Measurements from ENCODE around the gene CROT. TPM values are rescaled to one million over a fixed set of nuclear protein-coding genes. Genes with fewer than 3 reads are reported as not detected.
"Not testable (repeated sequence)": the region's sequence is repeated elsewhere in the genome, so short reads cannot be mapped to it uniquely, and the experiment has no call there.

The CROT gene
- total RNA-seq, 4 donors from 2014 or later = 31.4 to 74.9 (median 50.6) TPM

DNA sequence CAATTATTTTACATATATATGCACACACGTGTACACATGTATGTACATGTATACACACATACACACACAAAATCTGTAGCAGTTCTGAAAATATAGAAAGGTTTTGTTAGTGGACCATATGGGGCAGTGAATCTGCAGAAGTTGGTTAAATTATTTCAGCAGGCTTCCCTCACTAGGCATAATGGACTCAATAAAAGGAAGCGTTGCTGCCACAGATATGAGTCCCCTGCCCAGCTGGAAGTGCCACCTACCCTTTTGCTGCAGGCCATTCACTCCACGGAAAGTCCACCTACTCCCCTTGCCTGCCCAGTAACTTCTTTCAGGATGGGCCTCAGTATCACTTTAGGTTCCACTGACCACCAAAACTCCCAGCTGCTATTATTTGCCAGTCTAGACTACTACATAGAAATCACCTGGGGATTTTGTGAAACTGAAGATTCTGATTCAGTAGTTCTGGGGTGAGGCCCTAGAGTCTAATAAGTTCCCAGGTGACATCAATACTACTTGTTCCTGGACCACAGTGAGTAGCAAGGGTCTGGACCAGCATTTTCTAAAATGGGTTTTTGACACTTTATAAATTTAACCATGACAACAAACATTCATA is 29.3 kb upstream of the CROT start:
- TF ChIP-seq, protein P1, sequence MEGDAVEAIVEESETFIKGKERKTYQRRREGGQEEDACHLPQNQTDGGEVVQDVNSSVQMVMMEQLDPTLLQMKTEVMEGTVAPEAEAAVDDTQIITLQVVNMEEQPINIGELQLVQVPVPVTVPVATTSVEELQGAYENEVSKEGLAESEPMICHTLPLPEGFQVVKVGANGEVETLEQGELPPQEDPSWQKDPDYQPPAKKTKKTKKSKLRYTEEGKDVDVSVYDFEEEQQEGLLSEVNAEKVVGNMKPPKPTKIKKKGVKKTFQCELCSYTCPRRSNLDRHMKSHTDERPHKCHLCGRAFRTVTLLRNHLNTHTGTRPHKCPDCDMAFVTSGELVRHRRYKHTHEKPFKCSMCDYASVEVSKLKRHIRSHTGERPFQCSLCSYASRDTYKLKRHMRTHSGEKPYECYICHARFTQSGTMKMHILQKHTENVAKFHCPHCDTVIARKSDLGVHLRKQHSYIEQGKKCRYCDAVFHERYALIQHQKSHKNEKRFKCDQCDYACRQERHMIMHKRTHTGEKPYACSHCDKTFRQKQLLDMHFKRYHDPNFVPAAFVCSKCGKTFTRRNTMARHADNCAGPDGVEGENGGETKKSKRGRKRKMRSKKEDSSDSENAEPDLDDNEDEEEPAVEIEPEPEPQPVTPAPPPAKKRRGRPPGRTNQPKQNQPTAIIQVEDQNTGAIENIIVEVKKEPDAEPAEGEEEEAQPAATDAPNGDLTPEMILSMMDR (IDR thresholded peaks at IDR 0.05) = no peak
- TF ChIP-seq POLR2A (IDR thresholded peaks at IDR 0.05) = no peak
- DNase-seq = no peak
- no peaks in the 10 kb centered on the region for H3K36me3 ChIP-seq
- no peak overlapping the region for H3K27ac ChIP-seq
- H3K4me3 ChIP-seq = no peak overlapping the region
- H3K27me3 ChIP-seq = no peaks in the 10 kb centered on the region
- no peaks in the 10 kb centered on the region for H3K4me1 ChIP-seq
- no peaks in the 10 kb centered on the region for H3K9me3 ChIP-seq

DNA sequence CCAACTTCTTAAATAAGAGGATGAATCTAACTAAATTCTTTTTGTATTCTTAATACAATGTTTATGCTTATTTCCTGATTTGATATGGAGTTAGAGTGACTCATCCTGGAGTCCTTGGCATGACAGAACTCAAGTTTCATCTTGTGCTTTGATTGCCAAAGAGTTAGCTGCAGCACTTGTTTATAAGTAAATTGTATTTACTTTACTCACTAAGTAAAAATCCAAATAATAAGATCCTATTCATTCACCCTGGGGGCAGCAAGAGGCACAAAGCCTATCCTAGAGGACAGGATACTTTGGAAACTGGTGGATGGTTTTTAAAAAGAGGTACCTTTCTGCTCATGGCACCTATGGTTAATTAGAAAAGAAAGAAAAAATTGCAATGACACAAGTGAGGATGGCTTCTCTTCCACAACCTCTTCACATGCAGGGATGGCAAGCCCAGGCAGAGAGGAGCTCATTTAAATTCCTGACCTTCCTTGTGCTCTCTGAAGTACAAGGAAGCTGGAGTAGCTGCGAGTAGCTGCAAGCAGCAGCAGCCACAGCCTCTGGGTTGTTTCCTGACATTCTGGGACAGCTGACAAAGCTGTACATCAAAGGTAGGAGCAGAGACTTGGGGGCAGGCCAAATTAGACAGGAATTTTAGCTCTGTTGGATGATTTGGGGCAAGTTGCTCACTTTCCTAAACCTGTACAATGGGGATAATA is 28.5 kb upstream of the CROT start:
- DNase-seq = no peak

DNA sequence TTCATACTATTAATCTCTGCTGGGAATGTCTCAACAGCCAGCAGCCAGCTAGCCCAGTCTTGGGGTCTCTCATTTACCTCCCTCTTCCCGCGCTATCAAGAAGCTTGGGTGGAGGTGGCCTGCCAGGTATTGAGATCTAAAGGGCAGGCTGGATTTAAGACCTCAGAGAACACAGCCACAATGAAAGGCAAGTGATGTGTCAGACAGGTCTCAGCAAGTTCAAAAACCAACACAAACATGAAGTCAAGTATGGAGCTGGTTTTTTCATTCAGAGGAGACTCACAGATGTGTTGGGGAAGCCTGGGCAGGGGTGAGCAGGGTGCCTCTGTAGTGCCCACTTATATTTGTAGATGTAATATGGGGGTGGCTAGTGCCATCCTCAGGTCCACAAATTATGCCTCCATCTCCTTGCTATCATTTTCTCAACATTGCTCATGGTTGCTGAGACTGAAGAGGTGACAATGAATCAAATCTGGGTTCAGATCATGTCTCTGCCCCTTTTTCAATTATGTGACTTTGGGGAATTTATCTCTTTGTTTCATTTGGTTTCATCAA is 27.7 kb upstream of the CROT start:
- Histone ChIP-seq H3K36me3 (peaks cover 0 to under 1% (median 0%) of the 10 kb centered on the region in 3 donors), H3K27me3 (no peaks in the 10 kb centered on the region), H3K4me3 (no peak overlapping the region), H3K9me3 (no peaks in the 10 kb centered on the region), H3K27ac (no peak overlapping the region), H3K4me1 (no peaks in the 10 kb centered on the region)
- no peak for DNase-seq
- TF ChIP-seq POLR2A (IDR thresholded peaks at IDR 0.05) = no peak
- TF ChIP-seq, protein P1 (IDR thresholded peaks at IDR 0.05) = no peak

More for the DNA sequence above, 28.5 kb upstream of the CROT start:
- TF ChIP-seq, protein P1 (IDR thresholded peaks at IDR 0.05) = no peak
- no peak for TF ChIP-seq POLR2A (IDR thresholded peaks at IDR 0.05)
- Histone ChIP-seq H3K4me3 (no peak overlapping the region), H3K9me3 (no peaks in the 10 kb centered on the region), H3K36me3 (no peaks in the 10 kb centered on the region), H3K27me3 (no peaks in the 10 kb centered on the region), H3K4me1 (no peaks in the 10 kb centered on the region), H3K27ac (no peak overlapping the region)

DNA sequence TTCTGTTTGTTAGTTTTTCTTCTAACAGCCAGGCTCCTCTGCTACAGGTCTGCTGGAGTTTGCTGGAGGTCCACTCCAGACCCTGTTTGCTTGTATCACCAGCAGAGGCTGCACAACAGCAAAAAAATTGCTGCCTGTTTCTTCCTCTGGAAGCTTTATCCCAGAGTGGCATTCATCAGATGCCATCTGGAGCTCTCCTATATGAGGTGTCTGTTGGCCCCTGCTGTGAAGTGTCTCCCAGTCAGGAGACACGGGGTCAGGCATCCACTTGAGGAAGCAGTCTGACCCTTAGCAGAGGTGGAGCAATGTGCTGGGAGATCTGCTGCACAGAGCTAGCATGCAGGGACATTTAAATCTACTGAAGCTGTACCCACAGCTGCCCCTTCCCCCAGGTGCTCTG is 26.7 kb upstream of the CROT start:
- Histone ChIP-seq H3K4me1 (no peaks in the 10 kb centered on the region), H3K9me3 (no peaks in the 10 kb centered on the region), H3K4me3 (peak overlapping the region in 1 of 4 donors; percentile 44), H3K27ac (no peak overlapping the region), H3K36me3 (peaks cover 0 to 9% (median 0%) of the 10 kb centered on the region in 3 donors), H3K27me3 (no peaks in the 10 kb centered on the region)
- DNase-seq = no peak
- TF ChIP-seq, protein P1 (IDR thresholded peaks at IDR 0.05) = peak in 2 of 6 experiments; percentile 3 to 9
- TF ChIP-seq POLR2A (IDR thresholded peaks at IDR 0.05) = no peak

DNA sequence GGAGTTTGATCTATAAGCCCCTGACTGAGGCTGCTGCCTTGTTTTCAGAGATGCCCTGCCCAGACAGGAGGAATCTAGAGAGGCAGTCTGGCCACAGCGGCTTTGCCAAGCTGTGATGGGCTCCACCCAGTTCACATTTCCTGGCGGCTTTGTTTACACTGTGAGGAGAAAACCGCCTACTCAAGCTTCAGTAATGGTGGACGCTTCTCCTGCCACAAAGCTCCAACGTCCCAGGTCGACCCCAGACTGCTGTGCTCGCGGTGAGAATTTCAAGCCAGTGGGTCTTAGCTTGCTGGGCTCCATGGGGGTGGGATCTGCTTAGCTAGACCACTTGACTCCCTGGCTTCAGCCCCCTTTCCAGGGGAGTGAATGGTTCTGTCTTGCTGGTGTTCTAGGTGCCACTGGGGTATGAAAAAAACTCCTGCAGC is 26.3 kb upstream of the CROT start:
- Histone ChIP-seq H3K4me3 (peak overlapping the region in 3 of 4 donors; percentile 13 to 44 (median 38)), H3K36me3 (peaks cover 0 to 14% (median 0%) of the 10 kb centered on the region in 3 donors)
- H3K9me3 ChIP-seq, H3K27me3 ChIP-seq, H3K4me1 ChIP-seq, H3K27ac ChIP-seq: not testable (repeated sequence)
- peak in 2 of 3 donors; percentile 59 to 69 for DNase-seq

DNA sequence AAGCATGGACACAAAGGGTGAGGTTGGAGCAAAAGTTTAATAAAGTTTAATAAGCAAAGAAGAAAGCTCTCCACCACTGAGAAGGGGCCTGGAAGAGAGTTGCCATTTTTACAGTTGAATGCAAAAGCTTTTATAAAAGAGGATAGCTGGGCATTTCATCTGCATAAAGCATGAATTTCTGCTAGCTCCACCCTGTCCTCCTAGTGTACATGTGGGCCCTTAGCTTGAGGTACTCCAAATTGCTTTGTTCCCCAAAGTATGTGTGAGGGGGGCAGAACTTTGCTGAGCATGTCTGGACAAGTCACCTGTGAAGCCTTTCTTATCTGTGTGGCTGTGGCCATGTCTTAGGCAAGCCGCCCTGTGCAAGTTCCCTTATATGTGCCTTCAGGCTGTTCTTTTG is 22.6 kb upstream of the CROT start:
- H3K4me1 ChIP-seq = no peaks in the 10 kb centered on the region
- H3K36me3 ChIP-seq = peaks cover 0 to 24% (median 0%) of the 10 kb centered on the region in 3 donors
- peaks cover 0 to 11% (median 0%) of the 10 kb centered on the region in 4 donors for H3K9me3 ChIP-seq
- no peak overlapping the region for H3K27ac ChIP-seq
- no peak overlapping the region for H3K4me3 ChIP-seq
- no peak for TF ChIP-seq POLR2A (IDR thresholded peaks at IDR 0.05)
- TF ChIP-seq, protein P1 (IDR thresholded peaks at IDR 0.05) = no peak
- DNase-seq = no peak
- H3K27me3 ChIP-seq = no peaks in the 10 kb centered on the region
